Caco-2 (cell line): ENCODE measurements around the gene DDX42. TPM values are rescaled to one million over a fixed set of nuclear protein-coding genes. Genes with fewer than 3 reads are reported as not detected.

Experiments used
- BruUV-seq: library from RNA; stranded (reverse); fragments of 400-500 nt; replicated peaks from 2 replicates; lab custom pipeline; 2021; lab: Mats Ljungman, UMichigan
- CTCF ChIA-PET: fragments of 300-600 bp; sonication (Branson Sonifier 250); formaldehyde crosslinking; loops from one replicate; lab custom pipeline; 2022; ENCODE audit warnings: antibody characterized with exemption; lab: Charles Lee
- POLR2A ChIA-PET: fragments of 300-600 bp; sonication (Branson Sonifier 250); formaldehyde crosslinking; loops from one replicate; lab custom pipeline; 2022; ENCODE audit warnings: antibody characterized with exemption; lab: Charles Lee
- DNase-seq, 2 experiments: peaks; one replicate each; pipeline versions ENCODE4 v3.0.0 to v3.0.0-alpha.2; 2020 to 2022
- H3K27me3 ChIP-seq: replicated peaks from 2 replicates; pipeline ENCODE4 v1.6.0; 2011; ENCODE audit warnings: low read length; ENCODE audit not compliant: control insufficient read depth, insufficient read depth
- H3K36me3 ChIP-seq: 2 replicates; pipeline ENCODE4 v1.5.1; 2011; ENCODE audit warnings: low read length; ENCODE audit not compliant: control insufficient read depth, insufficient read depth
- H3K4me1 ChIP-seq: fragments of 250-450 bp; sonication (Bioruptor Pico); 2 replicates; pipeline ENCODE4 v1.5.1; 2020; ENCODE audit warnings: mild to moderate bottlenecking
- H3K4me3 ChIP-seq: 2 replicates; pipeline ENCODE4 v1.5.1; 2011; ENCODE audit warnings: low read depth, mild to moderate bottlenecking, control low read depth, low read length
- H3K9me3 ChIP-seq: fragments of 250-450 bp; sonication (Bioruptor Pico); 2 replicates; pipeline ENCODE4 v1.5.1; 2020; ENCODE audit warnings: mild to moderate bottlenecking, moderate library complexity
- H3K27ac Mint-ChIP-seq: one replicate; pipeline ENCODE4 v1.8.0; 2022; ENCODE audit warnings: mixed read lengths; ENCODE audit not compliant: unreplicated experiment
- H3K27me3 Mint-ChIP-seq: one replicate; pipeline ENCODE4 v1.8.0; 2022; ENCODE audit warnings: mixed read lengths; ENCODE audit not compliant: insufficient read depth, unreplicated experiment
- H3K36me3 Mint-ChIP-seq: one replicate; pipeline ENCODE4 v1.8.0; 2022; ENCODE audit warnings: mild to moderate bottlenecking, mixed read lengths; ENCODE audit not compliant: insufficient read depth, unreplicated experiment
- H3K4me1 Mint-ChIP-seq: one replicate; pipeline ENCODE4 v1.8.0; 2022; ENCODE audit warnings: low read depth, mixed read lengths; ENCODE audit not compliant: unreplicated experiment
- H3K4me3 Mint-ChIP-seq: one replicate; pipeline ENCODE4 v1.8.0; 2022; ENCODE audit warnings: mild to moderate bottlenecking, moderate library complexity, mixed read lengths; ENCODE audit not compliant: unreplicated experiment
- H3K9me3 Mint-ChIP-seq: one replicate; pipeline ENCODE4 v1.8.0; 2022; ENCODE audit warnings: mixed read lengths; ENCODE audit not compliant: unreplicated experiment
- intact Hi-C: fragments of 100-400 bp; cut with micrococcal nuclease; formaldehyde crosslinking; loops from one replicate; pipeline ENCODE4 v1.10.0; 2022; ENCODE audit not compliant: unreplicated experiment
- total RNA-seq: library from RNA; stranded (reverse); gene quantifications from 2 replicates; pipeline ENCODE4 v1.2.3, GENCODE V29; 2022
- TF ChIP-seq, protein P1 (sequence below), 2 experiments: fragments of 200-600 bp in 1 of 2; IDR thresholded peaks; 1 replicate in 1 of 2; 2 replicates in 1 of 2; pipeline versions ENCODE4 v1.5.1 to v1.8.0; 2011 to 2022; ENCODE audit warnings: antibody characterized with exemption in 1 of 2, control low read depth in 1 of 2, inconsistent platforms in 1 of 2, low read depth in 1 of 2, low read length in 1 of 2, mild to moderate bottlenecking in 1 of 2, moderate library complexity in 1 of 2; ENCODE audit not compliant: insufficient read depth in 1 of 2, severe bottlenecking in 1 of 2, unreplicated experiment in 1 of 2

Gene DDX42
- total RNA-seq, 1 experiment from 2014 or later = 183 TPM

DNA sequence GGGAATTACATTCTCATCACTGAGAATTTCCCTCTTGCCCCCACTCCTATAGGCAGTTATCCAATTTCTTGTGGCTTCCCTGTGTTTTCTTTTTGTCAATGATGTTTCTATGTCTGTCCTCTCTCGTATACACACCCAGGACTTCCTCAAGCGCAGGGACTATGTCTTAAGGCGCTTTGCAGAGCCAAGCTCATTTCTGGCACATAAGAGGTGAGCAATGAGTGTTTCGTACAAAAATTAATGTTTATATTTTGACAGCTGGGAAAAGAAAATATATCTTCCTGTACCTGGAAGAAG is 947 bp downstream of the DDX42 start:
- TF ChIP-seq, protein P1, sequence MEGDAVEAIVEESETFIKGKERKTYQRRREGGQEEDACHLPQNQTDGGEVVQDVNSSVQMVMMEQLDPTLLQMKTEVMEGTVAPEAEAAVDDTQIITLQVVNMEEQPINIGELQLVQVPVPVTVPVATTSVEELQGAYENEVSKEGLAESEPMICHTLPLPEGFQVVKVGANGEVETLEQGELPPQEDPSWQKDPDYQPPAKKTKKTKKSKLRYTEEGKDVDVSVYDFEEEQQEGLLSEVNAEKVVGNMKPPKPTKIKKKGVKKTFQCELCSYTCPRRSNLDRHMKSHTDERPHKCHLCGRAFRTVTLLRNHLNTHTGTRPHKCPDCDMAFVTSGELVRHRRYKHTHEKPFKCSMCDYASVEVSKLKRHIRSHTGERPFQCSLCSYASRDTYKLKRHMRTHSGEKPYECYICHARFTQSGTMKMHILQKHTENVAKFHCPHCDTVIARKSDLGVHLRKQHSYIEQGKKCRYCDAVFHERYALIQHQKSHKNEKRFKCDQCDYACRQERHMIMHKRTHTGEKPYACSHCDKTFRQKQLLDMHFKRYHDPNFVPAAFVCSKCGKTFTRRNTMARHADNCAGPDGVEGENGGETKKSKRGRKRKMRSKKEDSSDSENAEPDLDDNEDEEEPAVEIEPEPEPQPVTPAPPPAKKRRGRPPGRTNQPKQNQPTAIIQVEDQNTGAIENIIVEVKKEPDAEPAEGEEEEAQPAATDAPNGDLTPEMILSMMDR (IDR thresholded peaks at IDR 0.05; ENCODE audit: insufficient read depth in 1 of 2, low read depth in 1 of 2, low read length in 1 of 2, severe bottlenecking in 1 of 2, unreplicated experiment in 1 of 2) = no peak
- peaks cover 7% of the 10 kb centered on the region for H3K9me3 Mint-ChIP-seq
- intact Hi-C loops = loop anchor here (2.0 to 5.0 kb wide), 2 partner anchors 52 to 68 kb away; partner anchors contain the start of genes FTSJ3, PSMC5 and SMARCD2
- ChIA-PET CTCF (interaction anchor here (1.4 to 1.6 kb wide), 2 partner anchors 35 to 349 kb away, joined by 3 read pairs; no protein-coding TSS in a partner anchor), POLR2A (interaction anchor here (0.7 to 1.4 kb wide), 3 partner anchors 32 to 52 kb away, joined by 3 read pairs; partner anchors contain the start of gene PSMC5)
- H3K36me3 Mint-ChIP-seq = peaks cover 86% of the 10 kb centered on the region
- peak overlapping the region; percentile 100 for H3K27ac Mint-ChIP-seq
- no peaks in the 10 kb centered on the region for H3K9me3 ChIP-seq
- TSS peak; percentile 29 for BruUV-seq
- no peaks in the 10 kb centered on the region for H3K27me3 Mint-ChIP-seq
- peak overlapping the region; percentile 76 for H3K4me3 Mint-ChIP-seq
- peaks cover 23% of the 10 kb centered on the region for H3K4me1 Mint-ChIP-seq
- H3K4me1 ChIP-seq = no peaks in the 10 kb centered on the region; the same call in 1 of the 2 replicates
- H3K4me3 ChIP-seq = peak overlapping the region; percentile 82
- DNase-seq = no peak
- no peaks in the 10 kb centered on the region for H3K27me3 ChIP-seq
- H3K36me3 ChIP-seq = peaks cover 3% of the 10 kb centered on the region; the same call in 1 of the 2 replicates

DNA sequence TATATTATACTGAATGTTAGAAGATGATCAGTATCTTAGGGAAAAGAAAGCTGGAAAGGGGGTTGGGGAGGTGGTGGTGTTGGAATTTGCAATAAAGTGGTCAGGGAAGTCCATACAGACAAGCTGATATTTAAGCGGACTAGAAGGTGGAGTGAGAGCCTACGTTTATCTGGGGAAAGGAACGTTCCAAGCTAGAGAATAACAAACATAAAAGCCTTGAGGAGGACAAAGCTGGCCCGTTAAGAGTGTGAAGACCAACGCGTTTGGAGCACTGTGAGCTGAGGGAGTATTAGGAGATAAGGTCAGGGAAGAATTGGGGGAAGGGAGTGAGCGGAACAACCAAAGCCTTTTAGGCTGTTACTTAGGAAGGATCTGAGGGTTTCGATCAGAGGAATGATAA is 1.4 kb downstream of the DDX42 start:
- intact Hi-C loops = loop anchor here (2.0 kb wide), 1 partner anchor 67 kb away; the partner anchor contains the start of gene SMARCD2

DNA sequence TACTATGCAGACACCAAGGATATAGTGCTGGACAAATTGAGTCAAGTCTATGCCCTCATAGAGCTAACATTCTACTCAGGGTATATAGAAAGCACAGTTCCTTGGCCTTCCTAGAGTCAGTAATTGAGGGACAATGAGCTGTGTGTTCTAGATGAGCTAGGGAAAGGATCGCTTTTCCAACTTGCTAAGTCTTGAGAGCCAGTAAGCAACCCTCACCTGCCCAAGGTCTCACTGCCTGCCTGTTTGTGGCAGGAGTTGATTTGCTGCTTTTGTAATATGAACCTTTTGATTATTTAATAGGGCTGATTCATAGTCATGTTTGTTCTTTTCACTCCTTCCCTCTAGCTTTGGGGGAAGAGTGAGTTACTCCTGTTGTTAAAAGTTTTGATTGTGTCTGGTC is 6.5 kb downstream of the DDX42 start:
- Mint-ChIP-seq H3K27ac (peak overlapping the region; percentile 1), H3K36me3 (peaks cover 85% of the 10 kb centered on the region), H3K27me3 (no peaks in the 10 kb centered on the region), H3K4me1 (peaks cover 29% of the 10 kb centered on the region), H3K4me3 (no peak overlapping the region), H3K9me3 (no peaks in the 10 kb centered on the region)
- DNase-seq = no peak
- no peaks in the 10 kb centered on the region for H3K27me3 ChIP-seq
- H3K4me3 ChIP-seq = no peak overlapping the region
- intact Hi-C loops = no loop called here
- ChIA-PET CTCF (interaction anchor here (1.5 kb wide), 1 partner anchor 46 kb away, joined by 3 read pairs; no protein-coding TSS in a partner anchor), POLR2A (no interaction called here)
- H3K36me3 ChIP-seq = peaks cover 3% of the 10 kb centered on the region
- BruUV-seq = no TSS peak
- H3K9me3 ChIP-seq = no peaks in the 10 kb centered on the region
- H3K4me1 ChIP-seq = no peaks in the 10 kb centered on the region
- TF ChIP-seq, protein P1 (IDR thresholded peaks at IDR 0.05; ENCODE audit: insufficient read depth in 1 of 2, low read depth in 1 of 2, low read length in 1 of 2, severe bottlenecking in 1 of 2, unreplicated experiment in 1 of 2) = no peak

More for the DNA sequence above, 1.4 kb downstream of the DDX42 start:
- H3K4me1 Mint-ChIP-seq = peaks cover 18% of the 10 kb centered on the region
- H3K9me3 Mint-ChIP-seq = peaks cover 2% of the 10 kb centered on the region
- H3K36me3 ChIP-seq = peaks cover 3% of the 10 kb centered on the region; the same call in 1 of the 2 replicates
- H3K9me3 ChIP-seq = no peaks in the 10 kb centered on the region
- DNase-seq = no peak
- H3K27me3 Mint-ChIP-seq = no peaks in the 10 kb centered on the region
- CTCF ChIA-PET = interaction anchor here (0.7 to 1.6 kb wide), 3 partner anchors 34 to 350 kb away, joined by 3 to 19 read pairs (median 3); no protein-coding TSS in a partner anchor
- H3K27ac Mint-ChIP-seq = peak overlapping the region; percentile 100
- H3K4me3 Mint-ChIP-seq = peak overlapping the region; percentile 76
- no peaks in the 10 kb centered on the region; the same call in 1 of the 2 replicates for H3K4me1 ChIP-seq
- no peaks in the 10 kb centered on the region for H3K27me3 ChIP-seq
- TF ChIP-seq, protein P1 (IDR thresholded peaks at IDR 0.05; ENCODE audit: insufficient read depth in 1 of 2, low read depth in 1 of 2, low read length in 1 of 2, severe bottlenecking in 1 of 2, unreplicated experiment in 1 of 2) = no peak
- H3K4me3 ChIP-seq = peak overlapping the region; percentile 82
- peaks cover 86% of the 10 kb centered on the region for H3K36me3 Mint-ChIP-seq
- no TSS peak for BruUV-seq
- POLR2A ChIA-PET = interaction anchor here (0.6 to 1.4 kb wide), 5 partner anchors 33 to 198 kb away, joined by 3 to 4 read pairs (median 3); partner anchors contain the start of genes MAP3K3 and PSMC5
